Measurements from ENCODE around the gene MDK. TPM values are rescaled to one million over a fixed set of nuclear protein-coding genes. Genes with fewer than 3 reads are reported as not detected.

The MDK gene
- total RNA-seq, 1 donor from 2014 or later, result 163 TPM

- Mint-ChIP-seq H3K4me1 (ENCODE audit: unreplicated experiment) (peaks cover 10% of the 10 kb centered on the region), H3K4me3 (ENCODE audit: unreplicated experiment) (no peak overlapping the region), H3K36me3 (ENCODE audit: unreplicated experiment) (peaks cover 10% of the 10 kb centered on the region)
Measured at GRCh38 chr11:46397526-46397925, 16.1 kb downstream of the MDK start.

GRCh38 chr11:46402957-46403902, 21.8 kb downstream of the MDK start:
- Mint-ChIP-seq H3K4me1 (ENCODE audit: unreplicated experiment) (peaks cover 6% of the 10 kb centered on the region), H3K27ac (ENCODE audit: unreplicated experiment) (no peak overlapping the region), H3K9me3 (ENCODE audit: unreplicated experiment) (no peaks in the 10 kb centered on the region), H3K27me3 (ENCODE audit: unreplicated experiment) (no peaks in the 10 kb centered on the region), H3K36me3 (ENCODE audit: unreplicated experiment) (peaks cover 23% of the 10 kb centered on the region), H3K4me3 (ENCODE audit: unreplicated experiment) (no peak overlapping the region)
- DNase-seq (ENCODE audit: extremely low spot score, unreplicated experiment), result no peak
- no peak for TF ChIP-seq CTCF (IDR thresholded peaks at IDR 0.05)

More at GRCh38 chr11:46397526-46397925, 16.1 kb downstream of the MDK start:
- no peak for TF ChIP-seq CTCF (IDR thresholded peaks at IDR 0.05)
- H3K27me3 Mint-ChIP-seq (ENCODE audit: unreplicated experiment), result no peaks in the 10 kb centered on the region
- H3K9me3 Mint-ChIP-seq (ENCODE audit: unreplicated experiment), result no peaks in the 10 kb centered on the region
- DNase-seq (ENCODE audit: extremely low spot score, unreplicated experiment), result no peak
- H3K27ac Mint-ChIP-seq (ENCODE audit: unreplicated experiment), result no peak overlapping the region

GRCh38 chr11:46404476-46405017, 23.1 kb downstream of the MDK start:
- no peak for DNase-seq (ENCODE audit: extremely low spot score, unreplicated experiment)
- H3K9me3 Mint-ChIP-seq (ENCODE audit: unreplicated experiment), result no peaks in the 10 kb centered on the region
- no peak for TF ChIP-seq CTCF (IDR thresholded peaks at IDR 0.05)
- no peak overlapping the region for H3K27ac Mint-ChIP-seq (ENCODE audit: unreplicated experiment)
- H3K4me1 Mint-ChIP-seq (ENCODE audit: unreplicated experiment), result peaks cover 6% of the 10 kb centered on the region
- H3K27me3 Mint-ChIP-seq (ENCODE audit: unreplicated experiment), result no peaks in the 10 kb centered on the region
- H3K4me3 Mint-ChIP-seq (ENCODE audit: unreplicated experiment), result no peak overlapping the region
- peaks cover 25% of the 10 kb centered on the region for H3K36me3 Mint-ChIP-seq (ENCODE audit: unreplicated experiment)

- H3K4me3 Mint-ChIP-seq (ENCODE audit: unreplicated experiment), result no peak overlapping the region
- H3K36me3 Mint-ChIP-seq (ENCODE audit: unreplicated experiment), result peaks cover 29% of the 10 kb centered on the region
- no peak for TF ChIP-seq CTCF (IDR thresholded peaks at IDR 0.05)
- no peaks in the 10 kb centered on the region for H3K9me3 Mint-ChIP-seq (ENCODE audit: unreplicated experiment)
- H3K27me3 Mint-ChIP-seq (ENCODE audit: unreplicated experiment), result no peaks in the 10 kb centered on the region
- DNase-seq (ENCODE audit: extremely low spot score, unreplicated experiment), result no peak
- no peak overlapping the region for H3K27ac Mint-ChIP-seq (ENCODE audit: unreplicated experiment)
- H3K4me1 Mint-ChIP-seq (ENCODE audit: unreplicated experiment), result peaks cover 6% of the 10 kb centered on the region
Measured at GRCh38 chr11:46407635-46408034, 26.2 kb downstream of the MDK start.

- no peak overlapping the region for H3K4me3 Mint-ChIP-seq (ENCODE audit: unreplicated experiment)
- H3K27me3 Mint-ChIP-seq (ENCODE audit: unreplicated experiment), result no peaks in the 10 kb centered on the region
- H3K9me3 Mint-ChIP-seq (ENCODE audit: unreplicated experiment), result no peaks in the 10 kb centered on the region
- no peak overlapping the region for H3K27ac Mint-ChIP-seq (ENCODE audit: unreplicated experiment)
- DNase-seq (ENCODE audit: extremely low spot score, unreplicated experiment), result no peak
- TF ChIP-seq CTCF (IDR thresholded peaks at IDR 0.05), result no peak
- H3K4me1 Mint-ChIP-seq (ENCODE audit: unreplicated experiment), result peaks cover 6% of the 10 kb centered on the region
- H3K36me3 Mint-ChIP-seq (ENCODE audit: unreplicated experiment), result peaks cover 22% of the 10 kb centered on the region
Measured at GRCh38 chr11:46408407-46408986, 27.0 kb downstream of the MDK start.
